DMS79 treated with DMSO at 0.1 percent for 48 hours (cell line): ENCODE data around the gene PCNX4.

ENCODE experiments used
- DNase-seq: peaks from one replicate; lab custom pipeline; 2025; lab: John Stamatoyannopoulos, UW

PCNX4 gene

DNA sequence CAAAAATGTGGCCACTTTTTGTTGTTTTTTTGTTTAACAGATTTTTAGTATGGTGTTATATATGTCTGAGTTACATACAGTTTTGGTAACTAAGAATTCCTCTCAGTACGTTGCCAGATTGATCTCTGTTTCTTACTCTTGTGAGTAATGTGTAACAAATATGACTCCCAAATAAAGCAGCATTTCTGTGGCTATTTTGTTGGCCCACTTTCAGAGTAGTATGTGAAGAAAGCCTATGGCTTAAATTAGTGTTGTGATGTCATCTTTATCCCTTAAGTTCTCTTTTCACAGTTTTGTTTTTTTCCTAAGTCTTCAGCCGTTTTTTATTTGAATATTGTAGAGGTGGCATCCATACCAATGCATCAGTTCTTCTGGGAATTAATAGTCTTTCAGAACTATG is 10.7 kb downstream of the PCNX4 start:
- no peak for DNase-seq

DNA sequence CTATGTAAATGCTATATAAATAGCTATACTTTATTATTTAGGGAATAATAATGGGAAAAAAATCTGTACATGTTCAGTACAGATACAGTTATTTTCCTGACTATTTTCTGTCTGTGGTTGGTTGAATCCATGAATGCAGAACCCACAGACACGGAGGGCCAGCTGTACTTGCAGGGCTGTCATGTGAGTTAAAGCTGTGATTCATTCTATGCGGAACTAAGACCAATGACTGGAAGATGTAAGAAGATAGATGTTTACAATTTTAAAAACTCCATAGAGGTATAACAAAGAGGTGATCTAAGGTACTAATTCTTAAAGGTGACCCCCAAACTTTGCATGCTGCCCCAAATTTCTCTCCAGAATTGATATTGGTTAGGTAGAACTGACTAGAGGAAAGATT is 14.6 kb downstream of the PCNX4 start:
- no peak for DNase-seq

DNA sequence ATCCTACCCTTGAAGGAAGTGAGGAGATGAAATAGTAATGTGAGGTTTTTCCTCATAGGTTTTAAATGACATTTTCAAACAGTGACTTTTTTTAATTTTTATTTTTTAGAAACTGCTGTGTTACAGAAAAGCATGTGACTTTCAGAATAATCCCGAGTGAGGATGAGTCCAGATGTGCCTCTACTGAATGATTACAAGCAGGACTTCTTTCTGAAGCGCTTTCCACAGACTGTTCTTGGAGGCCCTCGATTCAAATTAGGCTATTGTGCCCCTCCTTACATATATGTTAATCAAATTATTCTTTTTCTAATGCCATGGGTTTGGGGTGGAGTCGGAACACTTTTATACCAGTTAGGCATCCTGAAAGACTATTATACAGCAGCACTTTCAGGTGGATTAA is 15.8 kb downstream of the PCNX4 start:
- DNase-seq = no peak

DNA sequence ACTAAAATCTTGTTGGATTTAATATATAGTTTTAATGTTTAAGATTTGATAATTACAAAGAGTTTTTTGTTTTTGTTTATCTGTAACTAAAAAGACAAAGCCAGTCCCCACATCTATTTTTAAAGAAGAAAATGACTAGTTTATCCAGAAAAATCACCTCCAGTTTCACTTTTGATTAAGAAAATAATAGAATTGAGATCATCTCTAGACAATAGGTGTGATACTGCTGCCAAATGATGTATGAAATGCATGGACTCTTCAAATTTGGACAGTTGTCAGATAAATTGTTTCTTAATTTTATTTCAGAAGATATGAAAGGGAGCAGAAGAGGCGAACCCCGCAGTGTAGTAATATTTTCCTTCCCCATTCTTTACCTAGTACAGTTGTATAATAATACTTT is 20.0 kb downstream of the PCNX4 start:
- no peak for DNase-seq

DNA sequence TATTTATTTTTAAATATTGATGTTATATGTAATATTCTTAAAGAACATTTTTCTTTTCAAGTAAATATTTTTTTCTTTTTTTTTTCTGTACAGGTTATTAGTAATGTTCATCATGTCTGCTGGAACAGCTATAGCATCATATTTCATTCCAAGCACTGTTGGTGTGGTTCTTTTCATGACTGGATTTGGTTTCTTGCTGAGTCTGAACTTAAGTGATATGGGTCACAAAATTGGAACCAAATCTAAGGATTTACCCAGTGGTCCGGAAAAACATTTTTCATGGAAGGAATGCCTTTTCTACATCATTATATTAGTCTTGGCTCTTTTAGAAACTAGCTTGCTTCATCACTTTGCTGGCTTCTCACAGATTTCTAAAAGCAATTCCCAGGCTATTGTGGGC is 23.2 kb downstream of the PCNX4 start:
- DNase-seq = no peak

DNA sequence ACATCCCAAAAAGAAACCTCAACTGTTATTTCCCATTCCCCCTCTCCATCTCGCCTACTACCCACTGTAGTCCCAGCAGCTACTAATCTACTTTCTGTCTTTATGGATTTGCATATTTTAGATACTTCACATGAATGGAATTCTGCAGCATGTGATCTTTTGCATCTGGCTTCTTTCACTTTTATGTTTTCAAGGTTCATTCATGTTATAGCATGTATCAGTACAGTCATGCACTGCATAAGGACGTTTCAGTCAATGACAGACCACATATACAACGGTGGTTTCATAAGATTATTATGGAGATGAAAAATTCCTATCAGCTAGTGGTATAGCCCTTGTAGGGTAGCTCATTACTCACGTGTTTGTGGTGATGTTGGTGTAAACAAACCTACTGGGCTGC is 24.5 kb downstream of the PCNX4 start:
- DNase-seq = no peak

DNA sequence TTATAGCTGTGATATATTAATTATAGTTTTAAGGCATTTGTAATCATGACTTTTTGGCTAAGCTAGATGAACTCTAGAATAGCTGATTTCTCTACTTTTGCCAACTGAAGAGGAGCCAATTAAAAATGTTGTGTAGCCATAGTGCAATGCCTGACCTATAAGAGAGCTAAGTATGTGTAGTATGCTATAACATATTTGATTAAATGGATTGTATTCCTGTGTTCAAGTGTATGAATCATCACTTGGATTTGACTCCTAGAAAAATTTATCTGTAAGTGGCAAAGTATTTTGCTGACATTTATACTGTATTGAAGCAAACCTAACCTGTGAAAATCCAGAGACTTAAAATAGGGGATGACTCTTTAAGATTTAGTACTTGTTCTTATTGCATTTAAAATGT is 34.2 kb downstream of the PCNX4 start:
- no peak for DNase-seq

DNA sequence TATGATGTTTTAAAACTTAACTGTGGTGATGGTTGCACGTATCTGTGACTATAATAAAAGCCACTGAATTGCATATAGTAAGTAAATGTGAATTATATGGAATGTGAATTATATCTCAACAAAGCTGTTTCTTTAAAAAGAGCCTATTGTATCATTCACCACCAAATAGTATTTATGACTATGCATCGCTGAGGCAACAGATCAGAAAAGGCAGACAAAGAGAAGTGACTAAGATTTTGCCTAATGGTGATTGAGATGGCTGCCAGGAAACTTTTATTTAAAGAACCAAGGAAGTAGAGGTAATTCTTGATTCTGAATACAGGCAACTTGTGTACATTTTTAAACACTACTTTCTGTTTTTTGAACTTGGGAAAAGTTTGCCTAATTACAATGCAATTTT is 41.8 kb downstream of the PCNX4 start:
- DNase-seq = no peak

DNA sequence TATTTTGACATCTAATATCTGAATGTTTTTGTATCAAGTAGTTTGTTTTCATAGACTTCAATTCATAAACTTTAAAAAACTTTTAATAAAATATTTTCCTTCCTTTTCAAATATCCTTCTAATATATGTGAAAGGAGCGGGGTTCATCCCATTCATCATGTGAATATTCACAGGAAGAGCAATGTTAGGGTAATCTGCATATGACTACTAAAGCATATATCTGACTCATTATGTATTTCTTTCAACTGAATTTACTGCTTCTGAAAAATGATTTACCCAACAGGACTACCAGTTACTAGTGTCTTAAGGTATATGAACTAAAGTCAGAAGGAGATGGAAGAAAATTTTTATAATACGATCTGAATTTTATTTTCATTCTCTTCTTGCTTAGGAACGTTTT is 43.0 kb downstream of the PCNX4 start:
- no peak for DNase-seq

DNA sequence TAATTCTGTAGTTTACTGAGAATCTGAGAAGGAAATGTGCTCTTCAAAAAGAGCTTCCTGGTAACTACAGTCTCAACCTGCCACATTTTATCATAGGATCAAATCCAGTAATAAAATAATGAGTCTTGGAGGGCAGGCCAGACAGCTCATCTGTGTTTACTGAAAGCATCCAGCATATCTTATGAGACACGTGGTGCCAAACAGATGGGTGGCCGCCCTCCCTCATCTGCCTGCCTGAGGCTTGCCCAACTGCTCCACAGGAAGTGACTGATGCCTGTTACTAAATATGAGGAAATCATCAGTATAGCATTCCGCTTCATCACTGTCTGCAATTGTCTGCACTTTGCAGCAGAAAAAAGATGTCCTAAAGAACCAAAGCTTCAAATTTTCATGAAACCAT is 60.0 kb downstream of the PCNX4 start:
- no peak for DNase-seq

DNA sequence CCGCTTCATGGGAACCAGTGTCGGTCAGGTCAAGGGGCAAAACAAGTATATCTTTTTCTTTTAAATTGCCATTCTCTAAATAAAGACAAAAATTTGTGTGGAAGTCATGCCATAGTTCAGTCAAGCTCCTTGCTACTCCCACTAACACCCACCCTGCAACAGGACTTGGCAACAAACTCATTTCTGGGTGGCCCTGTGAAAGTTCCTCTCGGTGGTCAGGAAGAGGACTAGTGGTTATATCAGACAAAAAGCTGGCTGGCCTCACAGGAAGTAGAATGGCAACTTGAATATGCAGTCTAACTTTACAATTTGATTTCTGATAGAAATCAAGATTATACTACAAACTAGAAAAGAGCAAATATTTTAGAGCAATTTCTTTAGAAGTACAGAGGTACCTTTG is 62.3 kb downstream of the PCNX4 start:
- DNase-seq = no peak

DNA sequence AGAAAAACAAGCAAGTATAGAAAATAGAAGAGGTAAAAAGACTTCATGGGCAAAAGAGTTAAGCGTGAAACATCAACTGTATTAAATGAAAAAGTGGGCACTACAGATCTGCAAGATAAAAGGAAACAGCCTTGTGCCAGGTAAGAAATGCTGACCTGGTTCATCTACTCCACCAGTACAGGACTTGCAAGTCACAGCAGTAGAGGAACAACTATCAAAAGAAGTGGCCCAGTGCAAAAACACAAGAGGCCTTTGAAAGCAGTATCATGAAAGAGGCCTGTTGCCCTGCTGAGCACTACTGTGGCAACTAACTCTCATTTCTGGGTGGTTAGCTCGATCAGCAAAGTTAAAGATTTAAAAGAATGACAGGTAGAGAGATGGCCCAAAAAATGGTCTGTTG is 62.9 kb downstream of the PCNX4 start:
- DNase-seq = no peak

DNA sequence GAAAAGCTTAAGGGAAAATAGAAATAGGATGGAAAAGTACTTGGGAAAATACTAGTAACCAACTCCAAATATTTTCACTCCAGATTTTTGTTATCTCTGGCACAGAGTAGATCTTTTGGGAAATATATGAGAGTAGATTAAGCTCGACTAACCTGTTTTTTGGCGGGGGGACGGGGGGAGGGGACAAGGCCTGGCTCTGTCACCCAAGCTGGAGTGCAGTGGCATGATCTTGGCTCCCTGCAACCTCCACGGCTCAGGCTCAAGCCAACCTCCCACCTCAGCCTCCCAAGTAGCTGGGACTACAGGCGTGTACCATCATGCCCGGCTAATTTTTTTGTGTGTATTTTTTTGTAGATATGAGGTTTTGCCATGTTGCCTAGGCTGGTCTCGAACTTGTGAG is 68.7 kb downstream of the PCNX4 start:
- DNase-seq = no peak

DNA sequence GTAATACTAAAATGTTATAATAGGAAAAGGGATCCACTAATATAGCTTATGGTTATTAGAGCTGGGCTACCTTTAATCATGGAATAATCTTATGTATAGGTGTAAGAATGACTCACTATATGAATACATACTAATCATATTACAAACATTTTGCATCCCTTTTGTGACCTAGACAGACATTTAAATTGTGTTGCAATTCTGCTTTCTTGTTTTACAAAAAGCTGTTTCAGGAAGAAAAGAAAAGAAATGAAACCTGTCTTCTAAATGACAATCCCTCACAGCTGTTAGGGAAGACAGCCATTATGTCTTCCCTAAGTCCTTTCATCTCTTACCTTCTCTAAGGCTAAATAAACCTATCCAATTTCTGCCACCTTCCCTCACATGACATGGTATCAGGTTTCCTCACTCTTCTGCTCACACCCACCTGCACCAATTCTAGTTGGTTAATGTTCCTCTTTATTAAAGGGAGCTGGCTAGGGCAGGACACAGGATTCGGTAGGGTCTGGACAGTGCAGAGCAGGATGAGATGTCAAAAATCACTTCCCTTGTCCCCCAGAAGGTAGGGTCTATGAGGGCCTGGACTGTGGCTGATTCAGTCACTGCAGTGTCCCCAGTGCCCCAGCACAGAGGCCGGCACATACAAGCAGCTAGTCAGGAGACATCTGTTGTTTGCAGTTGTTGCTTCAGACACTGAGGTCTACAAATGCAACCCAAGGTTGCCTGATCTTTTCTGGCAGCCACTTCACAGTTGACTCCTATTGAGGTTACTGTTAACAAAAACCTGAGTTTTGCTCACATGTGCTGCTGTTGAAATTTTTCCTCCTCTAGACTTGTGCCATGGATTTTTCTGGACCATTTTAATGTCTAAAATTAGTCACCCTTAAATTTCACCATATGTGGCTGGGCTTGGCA is 69.7 kb downstream of the PCNX4 start:
- peak; percentile 38 for DNase-seq

DNA sequence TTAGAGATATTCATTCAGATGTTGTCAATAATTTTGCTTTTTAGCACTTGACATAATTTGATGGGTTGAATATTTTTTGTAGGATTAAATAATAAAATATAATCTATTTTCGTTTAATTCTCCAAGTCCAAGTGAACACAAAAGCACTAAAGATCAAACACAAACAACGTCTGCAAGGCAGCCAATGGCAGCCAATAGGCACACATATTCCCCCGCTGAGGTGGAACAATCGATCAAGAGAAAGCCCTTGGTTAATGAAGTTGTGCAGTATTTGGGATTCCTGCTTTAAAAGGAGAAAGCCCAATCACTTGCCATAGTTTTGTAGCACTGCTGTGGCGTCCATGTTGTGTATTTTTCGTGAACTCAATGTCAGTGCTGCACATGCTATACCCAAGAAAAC is 72.0 kb downstream of the PCNX4 start:
- DNase-seq = no peak

DNA sequence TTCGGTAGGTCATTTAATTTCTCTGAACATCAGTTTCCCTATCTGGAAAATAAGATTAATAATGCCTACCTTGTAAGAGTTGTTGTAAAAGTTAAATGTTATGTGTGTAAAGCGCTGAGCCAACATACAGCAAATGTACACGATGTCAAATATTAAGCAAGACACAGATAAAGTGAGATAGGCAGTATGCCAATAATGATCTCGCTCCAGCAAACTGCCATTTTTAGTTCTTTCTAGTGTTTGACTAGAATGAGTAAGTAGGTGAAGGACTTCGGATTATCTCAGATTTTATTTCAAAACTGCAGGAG is 72.6 kb downstream of the PCNX4 start:
- no peak for DNase-seq

DNA sequence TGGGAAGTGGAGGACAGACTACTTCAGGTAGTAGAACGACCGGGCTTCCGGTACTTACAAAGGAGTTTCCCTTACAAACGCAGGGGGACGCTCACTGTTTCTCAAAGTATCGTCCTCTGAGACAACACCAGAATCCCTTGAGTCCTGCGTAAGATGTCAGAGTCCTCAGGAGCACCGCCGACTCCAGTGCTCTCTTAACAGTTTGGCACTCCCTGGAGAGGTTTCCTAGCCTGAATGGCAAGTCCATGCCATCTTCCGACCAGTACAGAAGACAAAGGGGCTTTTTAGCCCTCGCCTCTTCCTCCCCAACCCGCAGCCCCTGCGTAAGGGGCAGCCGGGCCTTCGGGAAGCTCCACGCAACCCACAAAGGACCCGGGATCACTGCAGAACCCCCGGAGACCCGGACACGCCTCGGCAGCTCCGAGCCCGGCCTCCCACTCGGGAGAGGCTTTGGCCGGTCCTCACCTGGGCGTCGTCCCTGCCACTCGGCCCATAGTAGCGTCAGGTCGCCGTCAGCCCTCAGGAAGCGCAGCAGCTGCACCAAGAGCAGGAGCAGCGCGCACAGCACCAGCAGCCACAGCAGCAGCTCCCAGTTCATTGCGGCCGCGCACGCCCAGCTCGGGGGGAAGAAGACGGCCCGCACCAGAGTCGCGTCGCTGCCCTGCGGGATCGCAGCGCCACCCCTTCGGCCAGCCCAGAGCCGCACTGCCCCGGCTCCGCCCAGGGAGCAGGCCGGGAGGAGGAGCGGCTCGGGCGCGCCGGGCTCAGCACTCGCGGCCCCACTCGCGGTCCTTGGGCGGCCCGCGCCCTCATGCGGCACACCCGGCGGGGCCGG is 73.2 kb downstream of the PCNX4 start, which contains the start of gene DHRS7:
TSS of gene DHRS7 (minus strand) at position 687 of the 835 bp plus-strand sequence. CDS start at position 598, 89 bp downstream.
- peak; percentile 85 for DNase-seq

DNA sequence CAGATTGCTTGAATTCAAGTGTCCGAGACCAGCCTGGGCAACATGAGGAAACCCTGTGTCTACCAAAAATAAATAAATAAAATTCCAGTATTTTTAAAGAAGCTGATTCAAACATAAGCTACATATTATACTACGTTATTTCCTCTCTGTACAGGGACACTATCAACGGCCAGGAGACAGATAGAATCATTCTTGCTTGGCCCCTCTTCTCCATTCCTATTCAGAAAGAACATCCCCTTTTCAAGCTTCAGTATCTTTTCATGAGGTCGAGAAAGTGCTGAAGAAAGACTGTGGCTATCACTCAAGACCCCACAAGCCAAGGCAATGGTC is 73.8 kb downstream of the PCNX4 start:
- peak; percentile 85 for DNase-seq

DNA sequence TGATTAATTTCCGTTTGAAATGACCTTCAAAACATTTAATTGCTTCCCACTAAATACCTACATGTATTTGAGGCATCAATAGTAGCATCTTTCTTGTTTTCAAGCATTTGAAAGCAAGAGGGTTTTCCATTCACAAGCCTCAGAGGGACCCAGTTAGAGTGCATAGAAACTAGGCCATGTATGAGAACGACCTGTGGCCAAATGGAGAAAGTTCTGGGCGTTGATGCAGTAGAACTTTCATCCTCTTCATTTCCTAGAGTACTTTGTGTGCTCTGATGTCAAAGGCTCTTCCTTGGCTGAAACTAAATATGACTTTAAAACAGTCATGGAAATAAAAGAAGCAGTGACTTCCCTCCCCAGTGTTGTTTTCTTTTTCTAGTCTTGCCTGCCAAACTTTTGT is 74.4 kb downstream of the PCNX4 start:
- DNase-seq = no peak

DNA sequence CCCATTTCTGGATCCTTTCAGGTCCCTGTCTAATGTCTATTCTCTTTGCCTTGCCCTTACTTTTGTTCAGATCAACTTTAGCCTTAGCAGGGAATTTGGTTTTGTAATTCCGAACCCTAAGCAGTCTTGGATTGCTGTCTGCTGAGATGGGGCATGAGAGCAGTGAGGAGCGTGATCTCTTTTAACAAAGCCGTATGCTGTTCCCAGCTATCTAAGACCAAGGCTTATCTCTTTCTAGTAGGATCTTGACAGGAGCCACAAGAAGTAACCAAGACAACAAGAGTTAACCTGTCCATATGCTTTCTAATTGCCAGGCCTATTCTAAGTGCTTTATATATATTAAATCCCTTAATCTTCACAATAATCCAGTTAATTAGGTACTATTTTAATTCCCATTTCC is 78.0 kb downstream of the PCNX4 start:
- no peak for DNase-seq

DNA sequence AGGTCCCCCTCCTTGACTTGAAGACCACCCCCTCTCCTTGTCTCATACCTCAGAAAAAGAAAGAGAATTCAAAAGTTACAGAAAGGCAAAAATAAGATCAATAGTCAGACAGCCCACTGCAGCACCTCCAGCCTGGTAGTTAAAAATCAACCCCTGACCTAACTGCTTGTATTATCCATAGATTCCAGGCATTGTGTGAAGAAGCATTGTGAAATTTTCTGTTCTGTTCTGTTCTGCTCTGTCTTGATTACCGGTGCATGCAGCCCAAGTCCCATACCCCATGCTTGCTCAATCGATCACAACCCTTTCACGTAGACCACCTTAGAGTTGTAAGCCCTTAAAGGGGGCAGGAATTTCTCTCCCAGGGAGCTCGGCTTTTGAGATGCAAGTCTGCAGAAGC is 79.2 kb downstream of the PCNX4 start:
- DNase-seq = no peak

DNA sequence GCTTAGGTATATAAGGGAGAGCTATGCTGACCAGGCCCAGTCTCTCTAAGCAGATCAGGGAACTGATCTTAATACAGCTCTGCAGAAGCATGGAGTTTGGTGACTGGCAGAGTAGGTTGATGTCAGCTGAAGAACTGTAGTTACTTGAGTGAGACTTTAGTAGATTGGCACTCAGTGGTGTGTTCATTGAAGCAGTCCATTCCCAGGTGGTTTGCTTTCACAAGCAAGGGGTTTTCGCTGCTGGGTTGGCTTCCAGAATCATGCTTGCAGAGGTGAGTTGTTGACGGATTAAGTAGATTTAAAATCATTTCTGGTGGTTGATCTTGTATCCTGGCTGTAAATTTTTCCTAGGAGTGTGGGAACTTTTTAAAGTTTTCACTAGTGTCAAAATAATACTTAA is 80.0 kb downstream of the PCNX4 start:
- DNase-seq = no peak
